ENCODE data around the gene FNDC10.

The FNDC10 gene

DNA sequence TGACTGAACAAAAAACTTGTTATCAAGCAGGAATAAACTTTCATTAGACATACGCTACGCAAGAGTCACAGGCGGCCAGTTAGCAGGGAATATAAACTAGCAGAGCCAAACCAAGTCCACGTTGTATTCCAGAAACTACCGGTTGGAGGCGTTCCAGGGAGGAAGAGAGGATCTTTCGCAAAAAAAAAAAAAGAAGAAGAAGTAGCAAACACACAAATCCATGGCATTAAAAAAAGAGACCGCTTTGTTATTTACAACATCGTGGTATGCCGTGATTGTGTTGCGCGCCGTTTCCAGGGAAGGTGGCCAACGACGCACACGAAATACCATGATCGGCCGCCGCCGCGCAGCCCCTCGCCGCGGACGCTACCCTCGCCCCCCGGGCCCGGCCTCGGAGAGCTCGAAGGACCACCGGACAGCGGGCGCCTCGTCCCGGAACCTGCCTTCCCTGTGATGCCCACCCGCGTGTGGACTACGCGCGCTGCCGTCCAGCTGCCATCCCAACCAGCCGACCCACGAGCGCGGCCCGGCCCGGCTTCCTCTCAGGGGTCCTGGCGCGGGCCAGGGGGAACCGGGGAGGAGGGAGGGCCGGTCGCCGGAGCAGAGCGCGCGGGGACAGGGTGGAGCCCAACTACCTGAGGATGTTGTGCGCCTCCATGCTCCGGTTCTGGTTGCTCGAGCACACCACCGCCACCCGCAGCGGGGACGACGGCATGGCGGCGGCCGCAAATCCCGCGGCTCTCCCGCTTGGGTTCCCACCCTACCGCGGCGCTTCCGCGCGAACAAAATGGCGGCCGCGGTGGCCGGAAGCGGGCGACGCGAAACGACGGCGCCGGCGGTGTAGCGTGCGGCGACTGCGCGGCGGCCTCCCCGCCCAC, 25.9 kb downstream of the FNDC10 start:
- Histone ChIP-seq H3K9ac (ENCODE audit: low read depth, low read length, poor library complexity) (peak overlapping the region; percentile 99), H3K18ac (ENCODE audit: low read length) (peak overlapping the region; percentile 95), H4K8ac (ENCODE audit: low read depth, low read length) (no peak overlapping the region), H2AK5ac (ENCODE audit: low read depth, low read length) (peak overlapping the region; percentile 98), H3K79me1 (ENCODE audit: low read depth, low read length) (peaks cover 2% of the 10 kb centered on the region), H3K4ac (ENCODE audit: low read length) (peak overlapping the region; percentile 66), H3K23ac (ENCODE audit: low read depth, low read length, poor library complexity) (peak overlapping the region; percentile 86), H3K4me3 (ENCODE audit: low read length in 2 of 2) (peak overlapping the region; percentile 94 to 100), H3K4me2 (ENCODE audit: insufficient read depth, low read length, poor library complexity, severe bottlenecking) (peak overlapping the region; percentile 37), H2BK15ac (ENCODE audit: low read length) (peak overlapping the region; percentile 37), H3K27me3 (ENCODE audit: control insufficient read depth in 3 of 3, insufficient read depth in 3 of 3, low read depth in 1 of 3, low read length in 3 of 3) (peaks cover 0 to 7% (median 4%) of the 10 kb centered on the region in 3 experiments), H3K9me3 (replicated peaks in 1 of 2; ENCODE audit: control insufficient read depth in 2 of 2, insufficient read depth in 1 of 2, low read depth in 1 of 2, low read length in 2 of 2) (no peaks in the 10 kb centered on the region), H2AFZ (ENCODE audit: low read length) (peak overlapping the region; percentile 88), H3K27ac (replicated peaks; ENCODE audit: low read length) (peak overlapping the region; percentile 96), H3K36me3 (replicated peaks in 1 of 2; ENCODE audit: control insufficient read depth in 2 of 2, insufficient read depth in 2 of 2, low read length in 2 of 2) (peaks cover 4 to 34% of the 10 kb centered on the region in 2 donors), H2BK12ac (ENCODE audit: low read length) (no peak overlapping the region), H2BK120ac (ENCODE audit: low read depth, low read length) (peak overlapping the region; percentile 61), H4K91ac (ENCODE audit: low read depth, low read length, poor library complexity) (peak overlapping the region; percentile 53), H3K4me1 (ENCODE audit: control insufficient read depth in 2 of 2, insufficient read depth in 1 of 2, low read depth in 1 of 2, low read length in 2 of 2) (peaks cover 3 to 5% of the 10 kb centered on the region in 2 donors), H2BK5ac (ENCODE audit: low read length) (peak overlapping the region; percentile 93), H3K14ac (ENCODE audit: low read length) (peak overlapping the region; percentile 89)
- peak; percentile 65 for DNase-seq (ENCODE audit: low spot score)
- no CpG with 5 or more reads among the region's 96 CpGs for WGBS, 2 donors (ENCODE audit: extremely low coverage in 2 of 2, insufficient read length in 2 of 2, insufficient replicate concordance in 1 of 2)

DNA sequence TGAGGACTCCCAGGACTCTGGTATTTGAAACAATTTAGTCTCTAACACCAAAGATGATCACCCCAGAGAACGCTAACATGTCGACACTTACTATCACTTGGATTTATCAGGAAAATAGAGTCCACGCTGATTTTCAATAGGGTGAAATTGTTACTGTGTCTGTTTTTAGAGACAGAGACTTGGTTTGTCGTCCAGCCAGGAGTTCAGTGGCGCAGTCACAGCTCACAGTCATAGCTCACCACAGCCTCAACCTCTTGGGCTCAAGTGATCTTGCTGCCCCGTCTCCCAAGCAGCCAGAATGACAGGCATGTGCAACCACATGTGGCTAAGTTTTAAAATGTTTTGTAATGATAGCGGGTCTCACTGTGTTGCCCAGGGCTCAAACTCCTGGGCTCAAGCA, 30.6 kb downstream of the FNDC10 start:
- Histone ChIP-seq H2BK5ac (ENCODE audit: low read length) (no peak overlapping the region), H3K4ac (ENCODE audit: low read length) (no peak overlapping the region), H3K18ac (ENCODE audit: low read length) (no peak overlapping the region), H3K9me3 (replicated peaks in 1 of 2; ENCODE audit: control insufficient read depth in 2 of 2, insufficient read depth in 1 of 2, low read depth in 1 of 2, low read length in 2 of 2) (no peaks in the 10 kb centered on the region), H4K8ac (ENCODE audit: low read depth, low read length) (no peak overlapping the region), H2BK120ac (ENCODE audit: low read depth, low read length) (no peak overlapping the region), H2AFZ (ENCODE audit: low read length) (no peak overlapping the region), H3K4me1 (ENCODE audit: control insufficient read depth in 2 of 2, insufficient read depth in 1 of 2, low read depth in 1 of 2, low read length in 2 of 2) (peaks cover 2 to 3% of the 10 kb centered on the region in 2 donors), H2BK12ac (ENCODE audit: low read length) (no peak overlapping the region), H3K79me1 (ENCODE audit: low read depth, low read length) (peaks cover 16% of the 10 kb centered on the region), H3K36me3 (replicated peaks in 1 of 2; ENCODE audit: control insufficient read depth in 2 of 2, insufficient read depth in 2 of 2, low read length in 2 of 2) (peaks cover 15 to 63% of the 10 kb centered on the region in 2 donors), H3K4me2 (ENCODE audit: insufficient read depth, low read length, poor library complexity, severe bottlenecking) (no peak overlapping the region), H4K91ac (ENCODE audit: low read depth, low read length, poor library complexity) (no peak overlapping the region), H3K4me3 (ENCODE audit: low read length in 2 of 2) (no peak overlapping the region), H2BK15ac (ENCODE audit: low read length) (no peak overlapping the region), H2AK5ac (ENCODE audit: low read depth, low read length) (no peak overlapping the region), H3K23ac (ENCODE audit: low read depth, low read length, poor library complexity) (no peak overlapping the region), H3K27me3 (ENCODE audit: control insufficient read depth in 3 of 3, insufficient read depth in 3 of 3, low read depth in 1 of 3, low read length in 3 of 3) (no peaks in the 10 kb centered on the region), H3K14ac (ENCODE audit: low read length) (no peak overlapping the region), H3K27ac (replicated peaks; ENCODE audit: low read length) (no peak overlapping the region), H3K9ac (ENCODE audit: low read depth, low read length, poor library complexity) (peak overlapping the region; percentile 30)
- no peak for DNase-seq (ENCODE audit: low spot score)
- WGBS, 2 donors (ENCODE audit: extremely low coverage in 2 of 2, insufficient read length in 2 of 2, insufficient replicate concordance in 1 of 2) = no CpG with 5 or more reads among the region's 7 CpGs

DNA sequence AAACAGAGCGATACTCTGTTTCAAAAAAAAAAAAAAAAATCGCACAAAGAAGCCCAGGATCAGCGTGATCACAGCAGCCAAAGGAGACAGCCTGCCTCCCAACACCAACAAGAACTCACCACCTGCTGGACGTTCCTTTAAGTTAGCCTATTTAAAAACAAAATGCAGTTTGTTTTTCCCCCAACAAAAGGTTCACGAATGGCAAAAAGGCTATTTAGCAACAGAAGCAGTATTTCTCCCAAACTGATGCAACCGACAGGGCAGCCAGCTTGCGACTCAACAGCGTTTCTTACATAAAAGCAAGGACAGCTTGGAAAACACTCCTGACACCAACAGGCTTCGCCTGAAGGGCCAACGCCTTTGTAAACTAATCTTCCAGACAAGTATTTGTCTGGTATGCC, 32.0 kb downstream of the FNDC10 start:
- H3K4me2 ChIP-seq (ENCODE audit: insufficient read depth, low read length, poor library complexity, severe bottlenecking) = no peak overlapping the region
- peaks cover 23 to 75% of the 10 kb centered on the region in 2 donors for H3K36me3 ChIP-seq (replicated peaks in 1 of 2; ENCODE audit: control insufficient read depth in 2 of 2, insufficient read depth in 2 of 2, low read length in 2 of 2)
- H3K79me1 ChIP-seq (ENCODE audit: low read depth, low read length) = peaks cover 20% of the 10 kb centered on the region
- H3K14ac ChIP-seq (ENCODE audit: low read length) = no peak overlapping the region
- H2AK5ac ChIP-seq (ENCODE audit: low read depth, low read length) = no peak overlapping the region
- H2AFZ ChIP-seq (ENCODE audit: low read length) = no peak overlapping the region
- no peak overlapping the region for H4K8ac ChIP-seq (ENCODE audit: low read depth, low read length)
- no peak overlapping the region for H2BK5ac ChIP-seq (ENCODE audit: low read length)
- H3K4me1 ChIP-seq (ENCODE audit: control insufficient read depth in 2 of 2, insufficient read depth in 1 of 2, low read depth in 1 of 2, low read length in 2 of 2) = no peaks in the 10 kb centered on the region
- H2BK12ac ChIP-seq (ENCODE audit: low read length) = no peak overlapping the region
- H3K9me3 ChIP-seq (replicated peaks in 1 of 2; ENCODE audit: control insufficient read depth in 2 of 2, insufficient read depth in 1 of 2, low read depth in 1 of 2, low read length in 2 of 2) = no peaks in the 10 kb centered on the region
- H3K27ac ChIP-seq (replicated peaks; ENCODE audit: low read length) = no peak overlapping the region
- no peak for DNase-seq (ENCODE audit: low spot score)
- H3K4me3 ChIP-seq (ENCODE audit: low read length in 2 of 2) = no peak overlapping the region
- no peak overlapping the region for H3K18ac ChIP-seq (ENCODE audit: low read length)
- no peak overlapping the region for H2BK15ac ChIP-seq (ENCODE audit: low read length)
- no peaks in the 10 kb centered on the region for H3K27me3 ChIP-seq (ENCODE audit: control insufficient read depth in 3 of 3, insufficient read depth in 3 of 3, low read depth in 1 of 3, low read length in 3 of 3)
- H3K9ac ChIP-seq (ENCODE audit: low read depth, low read length, poor library complexity) = no peak overlapping the region
- H2BK120ac ChIP-seq (ENCODE audit: low read depth, low read length) = no peak overlapping the region
- WGBS, 2 donors (ENCODE audit: extremely low coverage in 2 of 2, insufficient read length in 2 of 2, insufficient replicate concordance in 1 of 2) = no CpG with 5 or more reads among the region's 10 CpGs
- H4K91ac ChIP-seq (ENCODE audit: low read depth, low read length, poor library complexity) = no peak overlapping the region
- no peak overlapping the region for H3K23ac ChIP-seq (ENCODE audit: low read depth, low read length, poor library complexity)
- H3K4ac ChIP-seq (ENCODE audit: low read length) = no peak overlapping the region

DNA sequence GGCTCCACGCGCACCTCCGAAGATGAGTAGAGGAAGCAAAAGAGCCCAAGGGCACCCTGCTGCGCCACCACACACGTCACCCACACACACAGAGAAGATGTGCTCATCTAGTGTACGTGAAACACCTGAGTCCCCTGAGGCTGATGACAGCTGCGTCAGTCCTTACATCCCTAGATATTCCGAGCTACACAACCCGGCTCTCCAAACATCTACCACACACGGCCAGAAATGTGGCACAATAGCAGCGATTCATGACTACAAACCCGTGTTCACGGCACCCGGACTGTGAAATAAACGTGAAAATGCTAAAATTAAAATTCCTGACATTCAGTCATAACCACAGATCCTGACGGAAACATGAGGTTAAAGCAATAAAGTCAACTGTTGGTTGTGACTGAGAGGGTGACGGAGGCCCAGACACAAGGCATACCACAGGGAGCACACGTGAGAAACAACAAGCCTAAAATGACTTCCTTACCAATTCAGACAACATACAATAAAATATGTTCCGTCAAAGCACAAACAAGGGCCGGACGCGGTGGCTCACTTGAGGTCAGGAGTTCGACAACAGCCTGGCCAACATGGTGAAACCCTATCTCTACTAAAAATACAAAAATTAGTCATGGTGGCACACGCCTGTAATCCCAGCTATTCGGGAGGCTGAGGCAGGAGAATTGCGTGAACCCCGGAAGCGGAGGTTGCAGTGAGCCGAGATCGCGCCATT, 32.6 kb downstream of the FNDC10 start:
- WGBS, 2 donors (ENCODE audit: extremely low coverage in 2 of 2, insufficient read length in 2 of 2, insufficient replicate concordance in 1 of 2) = no CpG with 5 or more reads among the region's 31 CpGs

More for the DNA sequence above, 32.6 kb downstream of the FNDC10 start:
- no peak for DNase-seq (ENCODE audit: low spot score)
- no peak overlapping the region for H3K23ac ChIP-seq (ENCODE audit: low read depth, low read length, poor library complexity)
- no peak overlapping the region for H2BK120ac ChIP-seq (ENCODE audit: low read depth, low read length)
- H3K27me3 ChIP-seq (ENCODE audit: control insufficient read depth in 3 of 3, insufficient read depth in 3 of 3, low read depth in 1 of 3, low read length in 3 of 3) = no peaks in the 10 kb centered on the region
- H4K91ac ChIP-seq (ENCODE audit: low read depth, low read length, poor library complexity) = no peak overlapping the region
- H3K4me3 ChIP-seq (ENCODE audit: low read length in 2 of 2) = no peak overlapping the region
- peaks cover 29 to 75% of the 10 kb centered on the region in 2 donors for H3K36me3 ChIP-seq (replicated peaks in 1 of 2; ENCODE audit: control insufficient read depth in 2 of 2, insufficient read depth in 2 of 2, low read length in 2 of 2)
- no peak overlapping the region for H2BK5ac ChIP-seq (ENCODE audit: low read length)
- H3K4me1 ChIP-seq (ENCODE audit: control insufficient read depth in 2 of 2, insufficient read depth in 1 of 2, low read depth in 1 of 2, low read length in 2 of 2) = no peaks in the 10 kb centered on the region
- H3K9me3 ChIP-seq (replicated peaks in 1 of 2; ENCODE audit: control insufficient read depth in 2 of 2, insufficient read depth in 1 of 2, low read depth in 1 of 2, low read length in 2 of 2) = no peaks in the 10 kb centered on the region
- H2AK5ac ChIP-seq (ENCODE audit: low read depth, low read length) = no peak overlapping the region
- no peak overlapping the region for H3K14ac ChIP-seq (ENCODE audit: low read length)
- no peak overlapping the region for H3K4ac ChIP-seq (ENCODE audit: low read length)
- H2BK12ac ChIP-seq (ENCODE audit: low read length) = no peak overlapping the region
- no peak overlapping the region for H2BK15ac ChIP-seq (ENCODE audit: low read length)
- H3K27ac ChIP-seq (replicated peaks; ENCODE audit: low read length) = no peak overlapping the region
- H4K8ac ChIP-seq (ENCODE audit: low read depth, low read length) = peak overlapping the region; percentile 31
- H3K9ac ChIP-seq (ENCODE audit: low read depth, low read length, poor library complexity) = no peak overlapping the region
- peaks cover 22% of the 10 kb centered on the region for H3K79me1 ChIP-seq (ENCODE audit: low read depth, low read length)
- H3K4me2 ChIP-seq (ENCODE audit: insufficient read depth, low read length, poor library complexity, severe bottlenecking) = no peak overlapping the region
- no peak overlapping the region for H3K18ac ChIP-seq (ENCODE audit: low read length)
- no peak overlapping the region for H2AFZ ChIP-seq (ENCODE audit: low read length)
